GM21528 (cell line): ENCODE results near the gene OSM.

Experiments used
- ATAC-seq: cut with Tn5 transposase; IDR thresholded peaks from one replicate; pipeline ENCODE4 v1.9.1; 2021; ENCODE audit warnings: mild to moderate bottlenecking, moderate library complexity; ENCODE audit not compliant: unreplicated experiment, low FRiP score

OSM gene

GRCh38 chr22:30214703-30215407 is 51.8 kb downstream of the OSM start:
- no peak for ATAC-seq

GRCh38 chr22:30212996-30213441 is 53.6 kb downstream of the OSM start:
- ATAC-seq = no peak
